Endothelial cell of umbilical vein (primary cell): ENCODE results near the gene CARD9.

Source experiments
- CTCF ChIP-seq, 2 donors: IDR thresholded peaks; 1 replicate in 1 of 2; 2 replicates in 1 of 2; pipeline ENCODE4 v1.5.1; 2011; ENCODE audit warnings: low read length in 2 of 2, mild to moderate bottlenecking in 2 of 2, moderate library complexity in 2 of 2, control low read depth in 1 of 2, inconsistent platforms in 1 of 2, low read depth in 1 of 2; ENCODE audit not compliant: insufficient read depth in 1 of 2; ENCODE audit errors: extremely low read depth in 1 of 2
- EZH2 ChIP-seq: IDR thresholded peaks from 2 replicates; pipeline ENCODE4 v1.6.1; 2012; ENCODE audit warnings: borderline replicate concordance, low read depth, mild to moderate bottlenecking, moderate library complexity, low read length, inconsistent platforms; ENCODE audit not compliant: severe bottlenecking
- POLR2A ChIP-seq: IDR thresholded peaks from 2 replicates; pipeline ENCODE4 v1.6.1; 2012; ENCODE audit warnings: low read depth, mild to moderate bottlenecking, control low read depth, low read length

GRCh38 chr9:136362450-136362784 is 11.1 kb downstream of the CARD9 start:
- TF ChIP-seq EZH2 = no peak
- TF ChIP-seq POLR2A = no peak
- TF ChIP-seq CTCF (IDR thresholded peaks at IDR 0.05; ENCODE audit: extremely low read depth in 1 of 2, insufficient read depth in 1 of 2, low read depth in 1 of 2, low read length in 2 of 2) = no peak
